HFFc6 (cell line): Measurements from ENCODE around the gene ERBIN. TPM values are rescaled to one million over a fixed set of nuclear protein-coding genes. Genes with fewer than 3 reads are reported as not detected.
"Not testable (repeated sequence)": the region's sequence is repeated elsewhere in the genome, so short reads cannot be mapped to it uniquely, and the experiment has no call there.

ENCODE experiments used
- DNase-seq: peaks from one replicate; pipeline ENCODE4 v3.0.0-alpha.2; 2018
- H3K27ac Mint-ChIP-seq: 2 replicates; pipeline ENCODE4 v1.8.0; 2020; ENCODE audit warnings: mild to moderate bottlenecking, mixed read lengths
- H3K27me3 Mint-ChIP-seq: 2 replicates; pipeline ENCODE4 v1.8.0; 2021; ENCODE audit warnings: mild to moderate bottlenecking, moderate library complexity, mixed read lengths; ENCODE audit not compliant: insufficient read depth
- H3K36me3 Mint-ChIP-seq: 2 replicates; pipeline ENCODE4 v1.8.0; 2021; ENCODE audit warnings: low read depth, mixed read lengths
- H3K4me1 Mint-ChIP-seq: 2 replicates; pipeline ENCODE4 v1.8.0; 2020; ENCODE audit warnings: low read depth, mixed read lengths
- H3K4me3 Mint-ChIP-seq: 2 replicates; pipeline ENCODE4 v1.8.0; 2020; ENCODE audit warnings: mild to moderate bottlenecking, moderate library complexity, mixed read lengths
- H3K9me3 Mint-ChIP-seq: 2 replicates; pipeline ENCODE4 v1.8.0; 2020; ENCODE audit warnings: mild to moderate bottlenecking, mixed read lengths
- CTCF ChIP-seq: fragments of 200-600 bp; sonication (generic); IDR thresholded peaks from 2 replicates; pipeline ENCODE4 v1.5.0; 2021; ENCODE audit warnings: antibody characterized with exemption, mild to moderate bottlenecking
- total RNA-seq, 6 experiments: library from RNA; stranded (reverse); fragmentation: NEBNext Ultra II Directional; extraction: Animal tissue kit (Norgen Biotek cat#: 25700); gene quantifications; 2 replicates in 1 of 6; 3 replicates in 5 of 6; pipeline ENCODE4 v1.2.3, GENCODE V29; 2021

Gene ERBIN
- total RNA-seq, 6 experiments from 2014 or later = 97.5 to 127 (median 114) TPM

GRCh38 chr5:65912311-65912710, 14.1 kb upstream of the ERBIN start:
- no peak overlapping the region for H3K27ac Mint-ChIP-seq
- H3K27me3 Mint-ChIP-seq = no peaks in the 10 kb centered on the region
- H3K36me3 Mint-ChIP-seq = no peaks in the 10 kb centered on the region
- no peak overlapping the region for H3K4me3 Mint-ChIP-seq
- no peaks in the 10 kb centered on the region for H3K9me3 Mint-ChIP-seq
- no peak for TF ChIP-seq CTCF
- no peak for DNase-seq
- H3K4me1 Mint-ChIP-seq = peaks cover 4% of the 10 kb centered on the region; the same call in 1 of the 2 replicates

GRCh38 chr5:65913519-65913918, 12.9 kb upstream of the ERBIN start:
- DNase-seq = no peak
- H3K36me3 Mint-ChIP-seq = no peaks in the 10 kb centered on the region
- no peak overlapping the region for H3K4me3 Mint-ChIP-seq
- peaks cover under 1% of the 10 kb centered on the region; the same call in 1 of the 2 replicates for H3K4me1 Mint-ChIP-seq
- no peak for TF ChIP-seq CTCF
- H3K27me3 Mint-ChIP-seq = no peaks in the 10 kb centered on the region
- no peak overlapping the region for H3K27ac Mint-ChIP-seq
- no peaks in the 10 kb centered on the region for H3K9me3 Mint-ChIP-seq

GRCh38 chr5:65914641-65915196, 11.7 kb upstream of the ERBIN start:
- TF ChIP-seq CTCF = no peak
- H3K9me3 Mint-ChIP-seq = no peaks in the 10 kb centered on the region
- DNase-seq = no peak
- no peak overlapping the region for H3K4me3 Mint-ChIP-seq
- no peak overlapping the region for H3K27ac Mint-ChIP-seq
- no peaks in the 10 kb centered on the region for H3K36me3 Mint-ChIP-seq
- no peaks in the 10 kb centered on the region for H3K27me3 Mint-ChIP-seq
- H3K4me1 Mint-ChIP-seq = peaks cover 7% of the 10 kb centered on the region

- not testable (repeated sequence) for H3K27ac Mint-ChIP-seq, DNase-seq, H3K4me3 Mint-ChIP-seq, H3K36me3 Mint-ChIP-seq, H3K9me3 Mint-ChIP-seq, H3K27me3 Mint-ChIP-seq
- H3K4me1 Mint-ChIP-seq = peaks cover 16% of the 10 kb centered on the region
Observed at GRCh38 chr5:65915661-65916060, 10.7 kb upstream of the ERBIN start.

GRCh38 chr5:65916066-65916465, 10.3 kb upstream of the ERBIN start:
- no peaks in the 10 kb centered on the region for H3K9me3 Mint-ChIP-seq
- H3K4me1 Mint-ChIP-seq = peaks cover 20% of the 10 kb centered on the region
- no peak overlapping the region for H3K27ac Mint-ChIP-seq
- H3K36me3 Mint-ChIP-seq = no peaks in the 10 kb centered on the region
- no peak for TF ChIP-seq CTCF
- H3K27me3 Mint-ChIP-seq = no peaks in the 10 kb centered on the region
- H3K4me3 Mint-ChIP-seq = no peak overlapping the region
- DNase-seq = no peak

- no peaks in the 10 kb centered on the region for H3K27me3 Mint-ChIP-seq
- H3K9me3 Mint-ChIP-seq = no peaks in the 10 kb centered on the region
- no peak for DNase-seq
- H3K4me1 Mint-ChIP-seq = peaks cover 20% of the 10 kb centered on the region
- no peaks in the 10 kb centered on the region for H3K36me3 Mint-ChIP-seq
- H3K27ac Mint-ChIP-seq = no peak overlapping the region
- no peak for TF ChIP-seq CTCF
- H3K4me3 Mint-ChIP-seq = no peak overlapping the region
Observed at GRCh38 chr5:65916636-65917035, 9.7 kb upstream of the ERBIN start.
